K562 (cell line): ENCODE results near the gene ELAVL3. TPM values are rescaled to one million over a fixed set of nuclear protein-coding genes. Genes with fewer than 3 reads are reported as not detected.

Experiments
- ATAC-seq: fragments of 200-7000 bp; cut with Tn5 transposase; 3 replicates; pipeline ENCODE4 v1.9.1; 2020; ENCODE audit warnings: moderate library complexity
- BruUV-seq: library from RNA; stranded (reverse); fragments of 400-500 nt; replicated peaks from 2 replicates; lab custom pipeline; 2021; lab: Mats Ljungman, UMichigan
- CTCF ChIA-PET: fragments of 300-600 bp; formaldehyde crosslinking; extraction: SDS; loops from one replicate; lab custom pipeline; 2021; ENCODE audit warnings: low intra/inter-chr PET ratio; lab: Yijun Ruan, JAX
- POLR2A ChIA-PET: fragments of 300-600, 350-650 bp; sonication (Branson Sonifier 250); formaldehyde crosslinking; extraction: SDS; loops from one replicate; lab custom pipeline; 2021; ENCODE audit warnings: antibody characterized with exemption, inconsistent platforms; lab: Yijun Ruan, JAX
- DNase-seq, 4 experiments: peaks; one replicate each; pipeline versions ENCODE4 v3.0.0 to v3.0.0-alpha.2; 2011 to 2018; ENCODE audit warnings: low spot score in 3 of 4, mixed read lengths in 3 of 4; ENCODE audit errors: extremely low read depth in 1 of 4
- FAIRE-seq: peaks from 2 replicates; lab custom pipeline; 2011; peaks lifted over from hg19 to GRCh38; lab: Jason Lieb, UNC
- H2AFZ ChIP-seq: 2 replicates; pipeline ENCODE4 v1.6.0; 2011; ENCODE audit warnings: low read depth, low read length, control low read depth, inconsistent platforms
- H3K27ac ChIP-seq: fragments of 200-600 bp; 3 replicates; pipeline ENCODE4 v1.8.0; 2011; ENCODE audit warnings: low read depth, mild to moderate bottlenecking, control low read depth, inconsistent platforms, low read length, moderate library complexity, mixed read lengths; ENCODE audit errors: extremely low read depth
- H3K27me3 ChIP-seq, 2 experiments: fragments of 300-600 bp in 1 of 2; 2 replicates in 1 of 2; 3 replicates in 1 of 2; pipeline versions ENCODE4 v1.6.0 to v1.8.0; 2011; ENCODE audit warnings: inconsistent platforms in 2 of 2, low read length in 2 of 2, mild to moderate bottlenecking in 1 of 2, mixed read lengths in 1 of 2, moderate library complexity in 1 of 2; ENCODE audit not compliant: control insufficient read depth in 2 of 2, insufficient read depth in 2 of 2
- H3K36me3 ChIP-seq: fragments of 300-600 bp; 3 replicates; pipeline ENCODE4 v1.8.0; 2011; ENCODE audit warnings: mild to moderate bottlenecking, low read length, inconsistent platforms; ENCODE audit not compliant: control insufficient read depth, insufficient read depth
- H3K4me1 ChIP-seq, 2 experiments: fragments of 200-600 bp in 1 of 2; replicated peaks in 1 of 2; 2 replicates in 1 of 2; 3 replicates in 1 of 2; pipeline versions ENCODE4 v1.5.1 to v1.8.0; 2011; ENCODE audit warnings: inconsistent platforms in 2 of 2, low read length in 2 of 2, mild to moderate bottlenecking in 1 of 2, mixed read lengths in 1 of 2, moderate library complexity in 1 of 2; ENCODE audit not compliant: control insufficient read depth in 2 of 2, insufficient read depth in 2 of 2
- H3K4me2 ChIP-seq: 2 replicates; pipeline ENCODE4 v1.6.1; 2011; ENCODE audit warnings: low read length, control low read depth, inconsistent platforms, mixed read lengths; ENCODE audit not compliant: insufficient read depth
- H3K4me3 ChIP-seq: fragments of 200-600 bp; sonication (generic), shearing (Covaris generic); 2 replicates; pipeline ENCODE4 v1.5.1; 2016; ENCODE audit warnings: control low read depth, inconsistent platforms
- H3K79me2 ChIP-seq: fragments of 200-600 bp; 3 replicates; pipeline ENCODE4 v1.8.0; 2011; ENCODE audit warnings: low read length, inconsistent platforms; ENCODE audit not compliant: control insufficient read depth, insufficient read depth
- H3K9ac ChIP-seq, 2 experiments: 2 replicates each; pipeline versions ENCODE4 v1.6.0 to v1.6.1; 2011; ENCODE audit warnings: low read depth in 2 of 2, low read length in 2 of 2, control low read depth in 1 of 2, inconsistent platforms in 1 of 2, mild to moderate bottlenecking in 1 of 2, mixed read lengths in 1 of 2; ENCODE audit not compliant: insufficient read depth in 1 of 2
- H3K9me1 ChIP-seq: one replicate; pipeline ENCODE4 v1.6.0; 2011; ENCODE audit warnings: inconsistent platforms, mild to moderate bottlenecking, low read length, moderate library complexity; ENCODE audit not compliant: control insufficient read depth, insufficient read depth
- H3K9me3 ChIP-seq: replicated peaks from 2 replicates; pipeline ENCODE4 v1.5.1; 2011; ENCODE audit warnings: low read depth, low read length, inconsistent platforms; ENCODE audit not compliant: control insufficient read depth, insufficient read depth
- H4K20me1 ChIP-seq: replicated peaks from 2 replicates; pipeline ENCODE4 v1.6.1; 2011; ENCODE audit warnings: low read length, inconsistent platforms, mixed read lengths; ENCODE audit not compliant: control insufficient read depth, insufficient read depth
- FOXA3 ChIP-seq, 2 experiments: fragments of 450-650 bp in 1 of 2; sonication (generic) in 1 of 2; formaldehyde crosslinking; IDR thresholded peaks in 1 of 2; conservative IDR thresholded peaks in 1 of 2; 2 replicates each; pipeline versions ENCODE4 v1.4.0 to v1.8.0; 2020 to 2022; ENCODE audit warnings: mild to moderate bottlenecking in 2 of 2, missing genetic modification reagents in 1 of 2
- HNRNPL ChIP-seq: fragments of 200-400 bp; formaldehyde crosslinking; IDR thresholded peaks from 2 replicates; pipeline ENCODE4 v1.6.1; 2017; ENCODE audit warnings: low read depth, mild to moderate bottlenecking, low read length
- IRF9 ChIP-seq: fragments of 450-650 bp; IDR thresholded peaks from 2 replicates; pipeline ENCODE4 v1.6.1; 2016; ENCODE audit warnings: missing biosample characterization, missing genetic modification characterization
- KLF10 ChIP-seq: fragments of 250-450 bp; sonication (Bioruptor Pico); IDR thresholded peaks from 2 replicates; pipeline ENCODE4 v1.6.1; 2021; ENCODE audit warnings: matching md5 sums
- MEIS2 ChIP-seq: fragments of 450-650 bp; IDR thresholded peaks from 2 replicates; pipeline ENCODE4 v1.6.1; 2014; ENCODE audit warnings: mild to moderate bottlenecking; ENCODE audit not compliant: partially characterized antibody
- NFE2 ChIP-seq: IDR thresholded peaks from 2 replicates; pipeline ENCODE4 v1.6.1; 2014; ENCODE audit warnings: antibody characterized with exemption, low read depth
- POLR2A ChIP-seq: fragments of 450-650 bp; conservative IDR thresholded peaks from 2 replicates; pipeline ENCODE4 v1.6.1; 2016
- POU5F1 ChIP-seq: fragments of 150-350 bp; IDR thresholded peaks from 2 replicates; pipeline ENCODE4 v1.6.1; 2014; ENCODE audit warnings: borderline replicate concordance, low read length, low read depth, mild to moderate bottlenecking; ENCODE audit not compliant: partially characterized antibody
- RFX1 ChIP-seq: fragments of 450-650 bp; IDR thresholded peaks from 2 replicates; pipeline ENCODE4 v1.6.1; 2016; ENCODE audit warnings: mild to moderate bottlenecking, moderate library complexity
- SIN3A ChIP-seq, 2 experiments: fragments of 150-350 bp in 1 of 2; IDR thresholded peaks; 2 replicates each; pipeline ENCODE4 v1.6.1; 2011 to 2016; ENCODE audit warnings: borderline replicate concordance in 2 of 2, low read depth in 2 of 2, low read length in 2 of 2, mild to moderate bottlenecking in 2 of 2, moderate library complexity in 2 of 2; ENCODE audit not compliant: control insufficient read depth in 1 of 2
- SNIP1 ChIP-seq: fragments of 450-650 bp; IDR thresholded peaks from 2 replicates; pipeline ENCODE4 v1.7.1; 2017; ENCODE audit warnings: low read depth, mild to moderate bottlenecking
- SRSF3 ChIP-seq: fragments of 200-400 bp; formaldehyde crosslinking; IDR thresholded peaks from 2 replicates; pipeline ENCODE4 v1.6.1; 2016; ENCODE audit warnings: mild to moderate bottlenecking, low read length, moderate library complexity; ENCODE audit not compliant: insufficient read depth
- TAF7 ChIP-seq: fragments of 450-650 bp; IDR thresholded peaks from 2 replicates; pipeline ENCODE4 v1.6.1; 2016; ENCODE audit warnings: missing genetic modification characterization, missing compliant biosample characterization
- WGBS: fragments of 100-300 bp; shearing (Covaris generic); methylation state at CpG from one replicate; pipeline ENCODE4 v1.1.6; 2016; ENCODE audit warnings: low coverage, mixed read lengths; ENCODE audit not compliant: insufficient coverage; ENCODE audit errors: missing lambda C conversion rate; 5-methylcytosine and 5-hydroxymethylcytosine counted together
- in situ Hi-C: fragments of 300-500 bp; cut with MboI; formaldehyde crosslinking; loops from 4 replicates; pipeline ENCODE4 v1.15.0; 2018; ENCODE audit warnings: inconsistent platforms, mixed read lengths
- intact Hi-C: fragments of 100-400 bp; cut with micrococcal nuclease; formaldehyde crosslinking; loops from 2 replicates; pipeline ENCODE4 v1.14.2; 2022
- polyA plus RNA-seq, 8 experiments: library from polyadenylated mRNA; depleted of rRNA in 4 of 8; stranded (reverse) in 5 of 8; unstranded in 3 of 8; fragments of >200 nt; fragmentation: Nextera tagmentation in 2 of 8; fragmentation: Illumina TruSeq in 1 of 8; extraction: Ambion mirVana in 2 of 8; extraction: Trizol in 1 of 8; gene quantifications; 2 replicates each; pipeline versions ENCODE4 v1.2.1 to v1.2.3, GENCODE V29; 2011 to 2014; ENCODE audit warnings: inconsistent platforms in 1 of 8, missing spikeins in 1 of 8
- total RNA-seq, 7 experiments: library from RNA; depleted of rRNA in 6 of 7; stranded (reverse); fragments of >200 nt in 6 of 7; fragmentation: Illumina TruSeq in 2 of 7; extraction: Trizol in 2 of 7; gene quantifications; 2 replicates each; pipeline versions ENCODE4 v1.2.1 to v1.2.3, GENCODE V29; 2011 to 2021; ENCODE audit warnings: low replicate concordance in 1 of 7

ELAVL3 gene
- total and polyA plus RNA-seq, 9 of the 15 experiments (the other 6 are each of a cell fraction or from before 2014, with no cell fraction given), result not detected

GRCh38 chr19:11451327-11451870 lies 29.4 kb downstream of the ELAVL3 start:
- Histone ChIP-seq H3K27ac (no peak overlapping the region), H3K9me1 (no peaks in the 10 kb centered on the region), H3K4me1 (peaks cover 0 to 57% of the 10 kb centered on the region in 2 experiments; a peak in 3 of 5 replicates), H4K20me1 (no peaks in the 10 kb centered on the region), H3K27me3 (no peaks in the 10 kb centered on the region), H3K79me2 (no peaks in the 10 kb centered on the region), H3K9ac (no peak overlapping the region), H3K9me3 (no peaks in the 10 kb centered on the region), H3K4me2 (no peak overlapping the region), H2AFZ (no peak overlapping the region), H3K36me3 (peaks cover 43% of the 10 kb centered on the region; the same call in 1 of the 3 replicates), H3K4me3 (no peak overlapping the region)
- ChIA-PET POLR2A (interaction anchor here (0.7 kb wide), 1 partner anchor 169 kb away, joined by 3 read pairs; no protein-coding TSS in a partner anchor), CTCF (no interaction called here)
- no TSS peak for BruUV-seq
- FAIRE-seq (no peak), DNase-seq (peak in 2 of 4 experiments; percentile 19 to 23), ATAC-seq (no peak)
- TF ChIP-seq TAF7 (tag) (no peak), RFX1 (no peak), MEIS2 (no peak), IRF9 (tag) (no peak), POU5F1 (no peak), SIN3A (IDR thresholded peaks at IDR 0.05; ENCODE audit: borderline replicate concordance in 2 of 2, control insufficient read depth in 1 of 2, low read depth in 2 of 2, low read length in 2 of 2) (no peak), SNIP1 (no peak), POLR2A (no peak), FOXA3 (CRISPR knock-in tag; conservative IDR thresholded peaks at IDR 0.05 in 1 of 2, IDR thresholded peaks at IDR 0.05 in 1 of 2) (no peak), SRSF3 (no peak), HNRNPL (no peak), KLF10 (CRISPR knock-in tag) (no peak), NFE2 (no peak)
- intact Hi-C loops (no loop called here), in situ Hi-C loops (no loop called here)
- WGBS, result 62% methylated on average over 6 of the region's 13 CpGs
